ENCODE results near the gene SEMA4F.

The SEMA4F gene

GRCh38 chr2:74659462-74659861 lies 5.4 kb downstream of the SEMA4F start:
- no peak for DNase-seq (ENCODE audit: low spot score)

- no peak for DNase-seq (ENCODE audit: low spot score)
Observed at GRCh38 chr2:74668087-74668486, 14.0 kb downstream of the SEMA4F start.

GRCh38 chr2:74670263-74670662 lies 16.2 kb downstream of the SEMA4F start:
- no peak for DNase-seq (ENCODE audit: low spot score)

DNA sequence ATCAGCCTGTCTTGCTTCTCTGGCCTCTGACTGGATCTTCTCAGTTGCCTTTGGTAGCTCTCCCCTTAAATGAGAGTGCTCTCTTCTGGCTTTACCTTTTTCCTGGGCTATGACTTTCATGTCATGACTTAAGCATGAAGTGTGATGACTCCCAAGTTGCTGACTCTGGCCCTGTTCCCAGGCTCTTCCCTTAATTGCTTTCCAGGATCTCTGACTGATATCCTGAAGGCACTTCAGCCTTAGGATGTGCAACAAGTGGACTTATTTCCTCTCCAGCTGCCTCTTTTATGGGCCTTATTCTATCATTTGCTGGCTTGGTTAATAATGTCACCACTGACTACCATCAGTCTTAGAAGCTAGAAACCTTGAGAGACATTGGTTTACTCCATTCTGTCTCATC lies 17.4 kb downstream of the SEMA4F start:
- peak; percentile 71 for DNase-seq (ENCODE audit: low spot score)

GRCh38 chr2:74673826-74674528 lies 19.9 kb downstream of the SEMA4F start:
- DNase-seq (ENCODE audit: low spot score): no peak

DNA sequence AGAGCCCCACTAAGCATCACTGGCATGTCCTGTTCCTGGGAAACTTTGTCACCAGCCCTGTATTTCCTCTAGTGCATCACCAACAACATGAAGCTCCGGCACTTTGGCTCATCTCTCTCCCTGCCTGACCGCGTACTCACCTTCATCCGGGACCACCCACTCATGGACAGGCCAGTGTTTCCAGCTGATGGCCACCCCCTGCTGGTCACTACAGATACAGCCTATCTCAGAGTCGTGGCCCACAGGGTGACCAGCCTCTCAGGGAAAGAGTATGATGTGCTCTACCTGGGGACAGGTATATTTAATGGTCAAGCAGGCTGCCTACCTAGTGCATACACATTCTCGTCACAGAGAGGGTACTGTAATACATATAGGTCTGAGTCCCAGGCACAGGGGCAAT lies 21.0 kb downstream of the SEMA4F start:
- no peak for DNase-seq (ENCODE audit: low spot score)

- no peak for DNase-seq (ENCODE audit: low spot score)
Observed at GRCh38 chr2:74676331-74676730, 22.3 kb downstream of the SEMA4F start.

DNA sequence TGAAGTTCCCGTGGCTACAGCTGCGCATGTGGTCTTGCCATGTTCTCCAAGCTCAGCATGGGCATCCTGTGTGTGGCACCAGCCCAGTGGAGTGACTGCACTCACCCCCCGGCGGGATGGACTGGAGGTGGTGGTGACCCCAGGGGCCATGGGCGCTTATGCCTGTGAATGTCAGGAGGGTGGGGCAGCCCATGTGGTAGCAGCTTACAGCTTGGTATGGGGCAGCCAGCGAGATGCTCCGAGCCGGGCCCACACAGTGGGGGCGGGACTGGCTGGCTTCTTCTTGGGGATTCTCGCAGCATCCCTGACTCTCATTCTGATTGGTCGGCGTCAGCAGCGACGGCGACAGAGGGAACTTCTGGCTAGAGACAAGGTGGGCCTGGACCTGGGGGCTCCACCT lies 25.6 kb downstream of the SEMA4F start:
- DNase-seq (ENCODE audit: low spot score): no peak

GRCh38 chr2:74682501-74682900 lies 28.5 kb downstream of the SEMA4F start:
- DNase-seq (ENCODE audit: low spot score): no peak

DNA sequence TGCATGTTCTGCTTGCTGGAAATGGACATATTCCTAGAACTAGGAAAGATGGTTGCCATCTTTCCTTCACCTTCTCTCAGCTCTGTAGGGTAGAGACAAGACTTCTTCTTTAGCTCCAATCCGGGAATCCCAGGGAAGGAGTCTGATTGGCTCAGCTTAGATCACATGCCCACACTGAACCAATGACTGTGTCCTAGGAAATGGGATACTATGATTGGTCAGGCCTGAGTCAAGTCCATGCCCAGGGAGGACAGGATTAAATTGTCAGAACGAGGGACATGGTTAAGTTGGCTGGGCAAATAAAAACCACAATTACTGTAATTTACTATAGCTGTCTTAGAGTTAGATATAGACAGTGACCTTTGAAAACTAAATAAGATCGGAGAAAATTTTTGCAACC lies 31.4 kb downstream of the SEMA4F start:
- no peak for DNase-seq (ENCODE audit: low spot score)

- no peak for DNase-seq (ENCODE audit: low spot score)
Observed at GRCh38 chr2:74688881-74689280, 34.8 kb downstream of the SEMA4F start.

GRCh38 chr2:74689671-74690070 lies 35.6 kb downstream of the SEMA4F start:
- DNase-seq (ENCODE audit: low spot score): no peak

DNA sequence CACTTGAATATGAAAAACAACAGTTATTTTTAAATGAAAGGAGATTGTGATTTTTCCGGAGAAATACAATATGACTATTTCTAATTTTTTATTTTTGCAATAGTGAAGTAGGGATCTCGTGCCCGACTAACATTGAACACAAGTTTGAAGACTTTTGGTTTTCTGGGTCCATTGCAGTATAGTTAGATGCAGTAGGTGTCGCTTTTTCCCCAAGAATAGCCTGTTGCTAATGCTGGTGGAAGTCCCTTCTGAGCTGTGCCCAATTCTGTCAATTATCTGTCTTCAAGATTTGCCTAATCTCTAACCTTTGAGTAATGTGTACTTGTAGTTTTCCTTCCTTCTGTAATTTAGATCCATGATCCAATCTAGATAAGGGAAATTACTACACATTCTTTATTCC lies 36.5 kb downstream of the SEMA4F start:
- DNase-seq (ENCODE audit: low spot score): peak; percentile 67

DNA sequence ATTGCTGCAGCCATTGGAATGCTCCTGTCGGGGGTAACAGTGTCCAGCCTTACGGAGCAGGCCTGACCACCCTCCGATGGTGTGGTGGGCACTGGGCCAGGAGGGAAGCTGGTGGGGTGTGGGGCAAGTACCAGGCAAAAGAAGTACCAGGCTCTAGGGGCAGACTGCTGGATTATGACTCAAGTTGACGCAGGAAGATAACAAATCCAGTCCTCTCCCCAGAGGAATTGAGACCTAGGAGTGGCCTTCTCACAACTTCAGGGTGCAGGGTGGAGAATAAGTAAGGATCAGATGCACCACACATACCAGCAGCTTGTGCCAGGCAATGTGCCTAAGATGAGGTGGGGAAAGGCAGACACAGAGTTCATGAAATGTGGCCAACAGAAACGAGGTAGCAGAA lies 37.9 kb downstream of the SEMA4F start:
- no peak for DNase-seq (ENCODE audit: low spot score)

DNA sequence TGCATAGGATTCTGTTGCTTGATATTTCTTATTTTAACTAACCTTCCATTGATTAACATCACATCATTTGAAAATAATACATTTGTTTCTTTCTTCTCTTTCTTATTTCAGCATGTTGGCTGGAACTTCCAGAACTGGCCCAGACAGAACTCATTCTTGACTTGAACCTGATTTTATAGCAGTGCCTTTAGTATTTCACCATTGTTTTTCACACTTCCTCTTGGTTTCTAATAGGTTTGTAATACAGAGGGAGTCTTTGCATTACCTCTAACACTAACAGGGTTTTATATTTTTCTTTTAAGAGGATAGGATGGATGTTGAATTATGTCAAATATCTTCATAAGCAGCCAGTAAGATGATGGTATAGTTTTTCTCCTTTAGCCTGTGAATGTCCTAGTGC lies 39.2 kb downstream of the SEMA4F start:
- no peak for DNase-seq (ENCODE audit: low spot score)

DNA sequence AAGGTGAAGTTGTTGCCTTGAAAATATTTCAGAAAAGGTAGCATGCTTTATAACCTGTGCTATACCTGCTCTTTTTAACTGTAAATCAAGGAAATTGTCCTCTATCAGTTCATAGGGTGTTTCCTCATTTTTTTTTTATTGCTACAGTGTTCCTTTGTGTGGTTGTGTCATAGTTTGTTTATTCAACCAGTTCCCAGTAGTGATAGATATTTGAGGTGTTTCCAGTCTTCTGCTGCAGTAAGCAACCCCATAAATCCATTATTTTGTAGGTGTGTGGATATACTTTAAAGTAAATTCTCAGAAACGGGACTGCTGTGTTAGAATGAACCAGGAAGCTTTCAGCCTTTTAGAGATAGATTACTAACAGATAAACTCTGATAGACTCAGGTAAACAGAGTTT lies 39.6 kb downstream of the SEMA4F start:
- DNase-seq (ENCODE audit: low spot score): no peak

- no peak for DNase-seq (ENCODE audit: low spot score)
Observed at GRCh38 chr2:74694281-74694680, 40.2 kb downstream of the SEMA4F start.

DNA sequence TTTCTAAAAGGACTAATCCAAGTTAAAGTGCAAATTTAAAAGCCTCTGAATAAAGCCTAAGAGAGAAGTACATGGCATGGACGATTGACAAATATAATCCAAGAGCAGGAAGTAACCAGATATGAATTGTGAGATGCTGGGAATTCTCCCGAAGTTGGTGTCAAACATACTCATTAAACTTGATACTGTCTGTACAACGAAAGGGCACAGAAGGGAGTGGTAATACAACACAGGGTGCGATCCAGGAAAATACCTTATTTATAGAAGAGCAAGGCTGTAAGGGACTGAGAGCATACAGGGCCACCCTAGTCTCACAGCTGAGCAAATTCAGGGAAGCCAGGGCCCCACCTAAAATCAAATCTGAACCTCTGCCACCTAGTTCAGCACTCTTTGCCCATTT lies 41.6 kb downstream of the SEMA4F start:
- DNase-seq (ENCODE audit: low spot score): no peak

- DNase-seq (ENCODE audit: low spot score): no peak
Observed at GRCh38 chr2:74696829-74697228, 42.8 kb downstream of the SEMA4F start.

GRCh38 chr2:74700643-74701372 lies 46.8 kb downstream of the SEMA4F start:
- DNase-seq (ENCODE audit: low spot score): peak; percentile 52

DNA sequence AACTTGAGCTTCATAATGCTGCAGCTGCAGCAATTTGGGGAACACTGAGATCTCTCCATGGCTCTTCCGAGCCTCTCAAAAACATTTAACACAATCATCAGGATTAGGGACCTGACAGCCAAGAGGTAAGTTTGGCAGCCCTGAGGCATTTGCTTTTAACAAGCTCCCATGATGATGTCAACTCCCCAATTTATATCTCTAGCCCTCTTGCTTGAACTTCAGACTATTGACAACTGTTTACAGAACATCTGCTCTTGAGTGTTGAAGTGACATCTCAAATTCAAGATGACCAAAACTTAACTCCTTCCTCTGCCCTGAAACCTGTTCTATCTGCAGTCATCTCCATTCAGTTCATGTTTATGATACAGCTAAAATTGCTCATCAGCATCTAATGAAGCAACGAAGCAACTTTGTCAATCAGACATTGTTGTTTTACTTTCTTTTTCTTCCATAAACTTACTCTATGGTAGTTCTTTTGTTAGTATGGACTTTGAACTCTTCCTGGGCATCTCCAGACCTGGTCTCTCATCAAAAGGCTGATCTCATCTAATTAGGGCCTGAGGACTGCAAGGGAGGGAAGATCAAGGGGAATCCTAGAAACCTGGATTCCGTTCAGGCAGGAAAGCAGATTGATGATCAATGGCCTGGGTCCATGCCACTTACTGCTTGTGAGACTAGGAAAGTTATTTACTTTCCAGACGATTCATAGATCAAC lies 48.1 kb downstream of the SEMA4F start:
- peak; percentile 19 for DNase-seq (ENCODE audit: low spot score)

GRCh38 chr2:74703373-74703772 lies 49.3 kb downstream of the SEMA4F start:
- no peak for DNase-seq (ENCODE audit: low spot score)

GRCh38 chr2:74704216-74704615 lies 50.2 kb downstream of the SEMA4F start:
- no peak for DNase-seq (ENCODE audit: low spot score)
